GM18517 (cell line): ENCODE results near the gene FAM174B.
"Not testable (repeated sequence)": the region's sequence is repeated elsewhere in the genome, so short reads cannot be mapped to it uniquely, and the experiment has no call there.

Source experiments
- ATAC-seq: cut with Tn5 transposase; IDR thresholded peaks from one replicate; pipeline ENCODE4 v1.9.1; 2021; ENCODE audit warnings: mild to moderate bottlenecking, moderate library complexity; ENCODE audit not compliant: unreplicated experiment

Gene FAM174B

GRCh38 chr15:92619145-92620101 lies 36.2 kb downstream of the FAM174B start:
- ATAC-seq: no peak

- ATAC-seq: no peak
Measured at GRCh38 chr15:92617549-92618520, 37.7 kb downstream of the FAM174B start.

- ATAC-seq: no peak
Measured at GRCh38 chr15:92616621-92617548, 38.7 kb downstream of the FAM174B start.

- ATAC-seq: no peak
Measured at GRCh38 chr15:92614791-92615785, 40.5 kb downstream of the FAM174B start.

GRCh38 chr15:92614301-92614700 lies 41.3 kb downstream of the FAM174B start:
- ATAC-seq: no peak

GRCh38 chr15:92613841-92614240 lies 41.7 kb downstream of the FAM174B start:
- ATAC-seq: no peak

GRCh38 chr15:92612891-92613290 lies 42.7 kb downstream of the FAM174B start:
- no peak for ATAC-seq

- no peak for ATAC-seq
Measured at GRCh38 chr15:92611995-92612745, 43.4 kb downstream of the FAM174B start.

- no peak for ATAC-seq
Measured at GRCh38 chr15:92611150-92611549, 44.4 kb downstream of the FAM174B start.

- no peak for ATAC-seq
Measured at GRCh38 chr15:92610101-92610520, 45.5 kb downstream of the FAM174B start.

- no peak for ATAC-seq
Measured at GRCh38 chr15:92608866-92609700, 46.5 kb downstream of the FAM174B start.

GRCh38 chr15:92606836-92607150 lies 48.8 kb downstream of the FAM174B start:
- not testable (repeated sequence) for ATAC-seq

GRCh38 chr15:92606126-92606835 lies 49.3 kb downstream of the FAM174B start:
- ATAC-seq: no peak

- ATAC-seq: no peak
Measured at GRCh38 chr15:92605225-92605944, 50.2 kb downstream of the FAM174B start.

GRCh38 chr15:92603743-92604470 lies 51.7 kb downstream of the FAM174B start:
- no peak for ATAC-seq

- ATAC-seq: no peak
Measured at GRCh38 chr15:92603278-92603677, 52.3 kb downstream of the FAM174B start.
